GM18951 (cell line): Measurements from ENCODE around the gene RPGRIP1L.

ENCODE experiments used
- POLR2A ChIP-seq: IDR thresholded peaks from 4 replicates; pipeline ENCODE4 v1.6.1; 2011; ENCODE audit warnings: mild to moderate bottlenecking; ENCODE audit not compliant: insufficient read length, insufficient read depth; ENCODE audit errors: extremely low read depth
- in situ Hi-C: fragments of 300-500 bp; cut with MboI; formaldehyde crosslinking; loops from one replicate; pipeline ENCODE4 v1.12.0; 2022; ENCODE audit warnings: low sequenced_read_pairs, mixed read lengths, inconsistent platforms; ENCODE audit not compliant: unreplicated experiment

Gene RPGRIP1L

GRCh38 chr16:53619235-53619634 lies 84.4 kb downstream of the RPGRIP1L start:
- in situ Hi-C loops = no loop called here

GRCh38 chr16:53614346-53614745 lies 89.3 kb downstream of the RPGRIP1L start:
- in situ Hi-C loops = no loop called here
- no peak for TF ChIP-seq POLR2A

More at GRCh38 chr16:53619235-53619634, 84.4 kb downstream of the RPGRIP1L start:
- TF ChIP-seq POLR2A = no peak

GRCh38 chr16:53612003-53612402 lies 91.7 kb downstream of the RPGRIP1L start:
- in situ Hi-C loops = no loop called here
- TF ChIP-seq POLR2A = no peak

- in situ Hi-C loops = no loop called here
- no peak for TF ChIP-seq POLR2A
These were observed 92.4 kb downstream of the RPGRIP1L start for GRCh38 chr16:53611179-53611696.

GRCh38 chr16:53609536-53609935 lies 94.1 kb downstream of the RPGRIP1L start:
- in situ Hi-C loops = no loop called here
- TF ChIP-seq POLR2A = no peak

- TF ChIP-seq POLR2A = no peak
- in situ Hi-C loops = no loop called here
These were observed 95.6 kb downstream of the RPGRIP1L start for GRCh38 chr16:53608094-53608493.

- no peak for TF ChIP-seq POLR2A
- in situ Hi-C loops = no loop called here
These were observed 97.7 kb downstream of the RPGRIP1L start for GRCh38 chr16:53605831-53606400.

- no peak for TF ChIP-seq POLR2A
- in situ Hi-C loops = no loop called here
These were observed 98.3 kb downstream of the RPGRIP1L start for GRCh38 chr16:53605356-53605755.

- TF ChIP-seq POLR2A = no peak
- in situ Hi-C loops = no loop called here
These were observed 101.7 kb downstream of the RPGRIP1L start for GRCh38 chr16:53601961-53602360.

- no peak for TF ChIP-seq POLR2A
- in situ Hi-C loops = no loop called here
These were observed 103.0 kb downstream of the RPGRIP1L start for GRCh38 chr16:53600616-53601015.

GRCh38 chr16:53600126-53600525 lies 103.5 kb downstream of the RPGRIP1L start:
- in situ Hi-C loops = no loop called here

GRCh38 chr16:53599548-53599947 lies 104.1 kb downstream of the RPGRIP1L start:
- TF ChIP-seq POLR2A = no peak
- in situ Hi-C loops = no loop called here

More at GRCh38 chr16:53600126-53600525, 103.5 kb downstream of the RPGRIP1L start:
- no peak for TF ChIP-seq POLR2A

GRCh38 chr16:53598511-53599275 lies 105.0 kb downstream of the RPGRIP1L start:
- TF ChIP-seq POLR2A = no peak
- in situ Hi-C loops = no loop called here

- in situ Hi-C loops = no loop called here
- no peak for TF ChIP-seq POLR2A
These were observed 105.9 kb downstream of the RPGRIP1L start for GRCh38 chr16:53597776-53598175.
